ENCODE results near the gene C18orf54. TPM values are rescaled to one million over a fixed set of nuclear protein-coding genes. Genes with fewer than 3 reads are reported as not detected.

The C18orf54 gene
- total RNA-seq, 2 experiments from 2014 or later: 11.7 to 12.2 TPM

Other genes starting within 250 kb of the C18orf54 start
- gene MBD2, start 133.2 kb upstream of the C18orf54 start, total RNA-seq: 100 to 1,000 TPM; 131 to 140 TPM
- 10 to 100 TPM; 14.2 to 17.0 TPM for gene POLI, start 88.4 kb upstream of the C18orf54 start, total RNA-seq
- not detected for gene STARD6, start within 50 bp of the C18orf54 start, total RNA-seq
- gene DYNAP, start 233.3 kb downstream of the C18orf54 start, total RNA-seq: not detected